Sigmoid colon (tissue), 7 donors: Measurements from ENCODE around the gene CLRN3. TPM values are rescaled to one million over a fixed set of nuclear protein-coding genes. Genes with fewer than 3 reads are reported as not detected.

Source experiments
- DNase-seq: peaks from one replicate; pipeline ENCODE4 v3.0.0-alpha.2; 2019
- H3K27ac ChIP-seq, 4 donors: fragments of 200-600 bp; sonication (generic); one replicate each; pipeline ENCODE4 v1.5.1; 2016 to 2019; ENCODE audit warnings: mild to moderate bottlenecking in 1 of 4
- H3K27me3 ChIP-seq, 3 donors: fragments of 200-600 bp; sonication (generic); one replicate each; pipeline ENCODE4 v1.5.1; 2019; ENCODE audit warnings: mild to moderate bottlenecking in 1 of 3
- H3K36me3 ChIP-seq, 4 donors: fragments of 200-600 bp; sonication (generic); one replicate each; pipeline ENCODE4 v1.5.1; 2016 to 2019
- H3K4me1 ChIP-seq, 4 donors: fragments of 200-600 bp; sonication (generic); one replicate each; pipeline ENCODE4 v1.5.1; 2017 to 2019
- H3K4me3 ChIP-seq, 4 donors: fragments of 200-600 bp; sonication (generic); one replicate each; pipeline ENCODE4 v1.5.1; 2017 to 2019; ENCODE audit warnings: mild to moderate bottlenecking in 2 of 4, moderate library complexity in 1 of 4
- H3K9me3 ChIP-seq, 4 donors: fragments of 200-600 bp in 3 of 4; sonication (generic) in 3 of 4; one replicate each; pipeline versions ENCODE4 v1.5.1 to v1.6.1; 2013 to 2019
- EP300 ChIP-seq, 4 donors: sonication (generic); formaldehyde crosslinking; IDR thresholded peaks; one replicate each; pipeline ENCODE4 v1.6.1; 2017; ENCODE audit warnings: antibody characterized with exemption in 4 of 4
- POLR2A ChIP-seq, 2 donors: fragments of 450-650 bp; IDR thresholded peaks; one replicate each; pipeline ENCODE4 v1.6.1; 2016; ENCODE audit warnings: antibody characterized with exemption in 2 of 2, mild to moderate bottlenecking in 2 of 2, moderate library complexity in 2 of 2
- POLR2AphosphoS5 ChIP-seq, 4 donors: sonication (generic); formaldehyde crosslinking; IDR thresholded peaks; one replicate each; pipeline ENCODE4 v1.6.1; 2017; ENCODE audit warnings: antibody characterized with exemption in 4 of 4
- WGBS, 2 donors: extraction: QIAGEN DNeasy Blood & Tissue Kit; methylation state at CpG; one replicate each; pipeline ENCODE4 v1.1.7; 2013; 5-methylcytosine and 5-hydroxymethylcytosine counted together
- intact Hi-C: fragments of 100-400 bp; cut with DNase I; formaldehyde crosslinking; loops from one replicate; pipeline ENCODE4 v1.15.1; 2023
- polyA plus RNA-seq, 3 donors: library from polyadenylated mRNA; stranded (reverse); fragments of 200-250 nt; gene quantifications; one replicate each; pipeline ENCODE4 v1.2.3, GENCODE V29; 2013
- total RNA-seq, 4 donors: library from RNA; depleted of rRNA; stranded (reverse); fragments of >200 nt; gene quantifications; one replicate each; pipeline ENCODE4 v1.1.0, GENCODE V29; 2016
- TF ChIP-seq, protein P1 (sequence below), 4 experiments: fragments of 450-650 bp in 3 of 4; fragments of 200-600 bp in 1 of 4; IDR thresholded peaks; one replicate each; pipeline ENCODE4 v1.5.1; 2016 to 2019; ENCODE audit warnings: antibody characterized with exemption in 4 of 4, mild to moderate bottlenecking in 3 of 4, moderate library complexity in 2 of 4
- donor health status: healthy with polysubstance abuse.
- donor health status: Bipolar disorder and iron deficiency.
- donor health status: healthy.

The CLRN3 gene
- total and polyA plus RNA-seq, 7 donors: 37.8 to 88.9 (median 56.2) TPM; not detected in 4

- DNase-seq: no peak
- no peak overlapping the region for H3K4me3 ChIP-seq
- H3K27ac ChIP-seq: no peak overlapping the region
- no peaks in the 10 kb centered on the region for H3K27me3 ChIP-seq
- H3K9me3 ChIP-seq: no peaks in the 10 kb centered on the region
- no peak for TF ChIP-seq POLR2AphosphoS5 (IDR thresholded peaks at IDR 0.05)
- no peak for TF ChIP-seq POLR2A (IDR thresholded peaks at IDR 0.05)
- TF ChIP-seq, protein P1, sequence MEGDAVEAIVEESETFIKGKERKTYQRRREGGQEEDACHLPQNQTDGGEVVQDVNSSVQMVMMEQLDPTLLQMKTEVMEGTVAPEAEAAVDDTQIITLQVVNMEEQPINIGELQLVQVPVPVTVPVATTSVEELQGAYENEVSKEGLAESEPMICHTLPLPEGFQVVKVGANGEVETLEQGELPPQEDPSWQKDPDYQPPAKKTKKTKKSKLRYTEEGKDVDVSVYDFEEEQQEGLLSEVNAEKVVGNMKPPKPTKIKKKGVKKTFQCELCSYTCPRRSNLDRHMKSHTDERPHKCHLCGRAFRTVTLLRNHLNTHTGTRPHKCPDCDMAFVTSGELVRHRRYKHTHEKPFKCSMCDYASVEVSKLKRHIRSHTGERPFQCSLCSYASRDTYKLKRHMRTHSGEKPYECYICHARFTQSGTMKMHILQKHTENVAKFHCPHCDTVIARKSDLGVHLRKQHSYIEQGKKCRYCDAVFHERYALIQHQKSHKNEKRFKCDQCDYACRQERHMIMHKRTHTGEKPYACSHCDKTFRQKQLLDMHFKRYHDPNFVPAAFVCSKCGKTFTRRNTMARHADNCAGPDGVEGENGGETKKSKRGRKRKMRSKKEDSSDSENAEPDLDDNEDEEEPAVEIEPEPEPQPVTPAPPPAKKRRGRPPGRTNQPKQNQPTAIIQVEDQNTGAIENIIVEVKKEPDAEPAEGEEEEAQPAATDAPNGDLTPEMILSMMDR (IDR thresholded peaks at IDR 0.05): no peak
- no peak for TF ChIP-seq EP300 (IDR thresholded peaks at IDR 0.05)
- 76 to 81% methylated on average over 11 of the region's 11 CpGs for WGBS, 2 donors
- no peaks in the 10 kb centered on the region for H3K4me1 ChIP-seq
- intact Hi-C loops: no loop called here
- H3K36me3 ChIP-seq: no peaks in the 10 kb centered on the region
Observed at GRCh38 chr10:127873901-127874470, 18.8 kb downstream of the CLRN3 start.

- intact Hi-C loops: no loop called here
- Histone ChIP-seq H3K27ac (no peak overlapping the region), H3K36me3 (no peaks in the 10 kb centered on the region), H3K9me3 (no peaks in the 10 kb centered on the region), H3K4me1 (no peaks in the 10 kb centered on the region), H3K4me3 (no peak overlapping the region), H3K27me3 (no peaks in the 10 kb centered on the region)
- DNase-seq: no peak
- WGBS, 2 donors: 43 to 68% methylated on average over 12 of the region's 12 CpGs
- TF ChIP-seq POLR2AphosphoS5 (IDR thresholded peaks at IDR 0.05) (no peak), POLR2A (IDR thresholded peaks at IDR 0.05) (no peak), EP300 (IDR thresholded peaks at IDR 0.05) (no peak)
- TF ChIP-seq, protein P1 (IDR thresholded peaks at IDR 0.05): no peak
Observed at GRCh38 chr10:127872871-127873600, 19.7 kb downstream of the CLRN3 start.

DNA sequence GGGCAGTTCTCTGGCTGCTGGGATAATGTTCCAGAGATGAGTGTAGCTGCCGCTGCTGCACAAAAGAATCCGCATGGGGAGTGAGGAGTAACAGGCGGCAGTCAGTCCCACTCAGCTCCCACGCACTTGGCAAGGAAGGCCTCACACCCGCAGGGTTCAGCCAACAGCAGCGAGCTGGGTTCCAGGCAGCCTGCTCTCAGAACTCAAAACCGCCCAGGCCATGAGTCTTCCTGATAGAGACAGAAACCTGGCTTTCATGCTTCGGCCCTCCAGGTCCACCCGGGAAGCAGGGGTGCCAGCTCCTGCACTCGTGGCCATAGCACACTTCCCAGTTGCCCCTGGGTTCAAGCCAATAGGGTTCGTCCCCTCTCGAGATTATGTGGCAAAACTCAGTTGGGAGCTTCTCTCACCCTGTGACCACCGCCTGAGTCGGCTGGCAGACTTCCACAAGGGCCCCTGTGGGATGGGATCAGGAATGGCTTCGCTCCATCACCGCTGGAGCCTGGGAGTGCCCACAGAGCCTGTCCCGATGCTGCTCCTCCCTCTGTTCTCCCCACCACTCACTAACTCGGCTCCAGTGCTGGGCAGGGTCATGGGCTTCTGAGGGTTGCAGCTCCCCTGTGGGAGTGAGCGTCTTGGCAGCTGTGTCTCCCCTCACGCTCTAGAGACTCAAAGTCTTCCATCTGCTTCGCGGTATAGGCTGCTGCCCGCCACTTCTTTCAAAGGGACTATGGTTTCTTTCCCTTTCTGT lies 20.6 kb downstream of the CLRN3 start:
- Histone ChIP-seq H3K4me1 (no peaks in the 10 kb centered on the region), H3K27ac (no peak overlapping the region), H3K4me3 (no peak overlapping the region), H3K9me3 (no peaks in the 10 kb centered on the region), H3K36me3 (no peaks in the 10 kb centered on the region), H3K27me3 (no peaks in the 10 kb centered on the region)
- intact Hi-C loops: no loop called here
- DNase-seq: no peak
- 72% methylated on average over 23 of the region's 23 CpGs for WGBS, 2 donors
- TF ChIP-seq, protein P1 (IDR thresholded peaks at IDR 0.05): no peak
- TF ChIP-seq POLR2AphosphoS5 (IDR thresholded peaks at IDR 0.05) (no peak), POLR2A (IDR thresholded peaks at IDR 0.05) (no peak), EP300 (IDR thresholded peaks at IDR 0.05) (no peak)

- intact Hi-C loops: no loop called here
- Histone ChIP-seq H3K27me3 (no peaks in the 10 kb centered on the region), H3K27ac (no peak overlapping the region), H3K9me3 (no peaks in the 10 kb centered on the region), H3K4me3 (no peak overlapping the region), H3K4me1 (no peaks in the 10 kb centered on the region), H3K36me3 (no peaks in the 10 kb centered on the region)
- no peak for DNase-seq
- no peak for TF ChIP-seq POLR2A (IDR thresholded peaks at IDR 0.05)
- TF ChIP-seq, protein P1 (IDR thresholded peaks at IDR 0.05): no peak
- no peak for TF ChIP-seq EP300 (IDR thresholded peaks at IDR 0.05)
- no peak for TF ChIP-seq POLR2AphosphoS5 (IDR thresholded peaks at IDR 0.05)
- 48 to 67% methylated on average over 7 of the region's 7 CpGs for WGBS, 2 donors
Observed at GRCh38 chr10:127871631-127872010, 21.1 kb downstream of the CLRN3 start.
